ENCODE results near the gene BCL2L14.
A peak's percentile ranks its signal among the peaks of the same experiment; 100 is the strongest.

The BCL2L14 gene

DNA sequence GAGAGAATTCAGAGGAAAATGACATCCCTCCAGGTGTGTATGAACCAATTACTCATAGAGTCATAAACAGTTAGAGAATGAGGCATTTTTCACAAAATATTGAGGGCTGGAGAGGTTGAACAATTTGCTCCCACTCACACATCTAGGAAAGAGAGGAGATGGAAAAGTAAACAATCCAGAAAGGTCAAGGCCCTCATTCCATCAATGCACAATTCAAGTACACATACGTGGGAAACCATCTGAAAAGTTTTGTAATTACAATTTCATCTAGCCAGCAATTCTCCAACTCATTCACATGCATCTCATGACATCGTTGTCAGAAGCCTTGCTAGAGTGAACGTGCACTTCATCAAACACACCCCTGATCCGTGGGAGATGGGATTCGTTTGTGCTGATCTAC is 15.7 kb upstream of the BCL2L14 start:
- DNase-seq (ENCODE audit: low spot score): no peak
- FAIRE-seq: peak; percentile 62

DNA sequence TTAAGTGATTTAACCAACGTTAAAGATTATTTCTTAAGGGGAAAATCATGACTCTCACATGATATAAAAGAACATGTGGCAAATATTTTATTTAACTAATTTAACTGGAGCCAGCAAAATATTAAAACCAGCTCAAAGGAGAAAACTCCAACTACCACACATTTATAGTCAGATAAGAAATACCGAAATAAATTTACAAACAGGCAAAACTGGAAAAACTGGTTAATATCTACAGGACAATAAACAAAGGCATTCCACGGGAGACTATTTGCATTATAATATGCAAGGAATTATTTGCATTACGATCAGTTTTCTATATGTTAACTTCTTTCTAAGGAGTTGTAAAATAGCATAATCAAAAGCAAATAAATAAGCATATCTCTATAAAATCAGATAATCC is 13.8 kb upstream of the BCL2L14 start:
- FAIRE-seq (no peak), DNase-seq (ENCODE audit: low spot score) (no peak)

- FAIRE-seq (no peak), DNase-seq (ENCODE audit: low spot score) (no peak)
Measured at GRCh38 chr12:12064596-12064995, 6.1 kb upstream of the BCL2L14 start.

GRCh38 chr12:12068751-12069150 is 2.0 kb upstream of the BCL2L14 start:
- no peak for FAIRE-seq
- DNase-seq (ENCODE audit: low spot score): no peak

GRCh38 chr12:12069821-12070548 is 754 bp upstream of the BCL2L14 start:
- peak; percentile 13 for FAIRE-seq
- DNase-seq (ENCODE audit: low spot score): no peak

GRCh38 chr12:12072064-12072760 is 1.5 kb downstream of the BCL2L14 start:
- FAIRE-seq (no peak), DNase-seq (ENCODE audit: low spot score) (no peak)

- DNase-seq (ENCODE audit: low spot score) (no peak), FAIRE-seq (no peak)
Measured at GRCh38 chr12:12079291-12079690, 8.6 kb downstream of the BCL2L14 start.

DNA sequence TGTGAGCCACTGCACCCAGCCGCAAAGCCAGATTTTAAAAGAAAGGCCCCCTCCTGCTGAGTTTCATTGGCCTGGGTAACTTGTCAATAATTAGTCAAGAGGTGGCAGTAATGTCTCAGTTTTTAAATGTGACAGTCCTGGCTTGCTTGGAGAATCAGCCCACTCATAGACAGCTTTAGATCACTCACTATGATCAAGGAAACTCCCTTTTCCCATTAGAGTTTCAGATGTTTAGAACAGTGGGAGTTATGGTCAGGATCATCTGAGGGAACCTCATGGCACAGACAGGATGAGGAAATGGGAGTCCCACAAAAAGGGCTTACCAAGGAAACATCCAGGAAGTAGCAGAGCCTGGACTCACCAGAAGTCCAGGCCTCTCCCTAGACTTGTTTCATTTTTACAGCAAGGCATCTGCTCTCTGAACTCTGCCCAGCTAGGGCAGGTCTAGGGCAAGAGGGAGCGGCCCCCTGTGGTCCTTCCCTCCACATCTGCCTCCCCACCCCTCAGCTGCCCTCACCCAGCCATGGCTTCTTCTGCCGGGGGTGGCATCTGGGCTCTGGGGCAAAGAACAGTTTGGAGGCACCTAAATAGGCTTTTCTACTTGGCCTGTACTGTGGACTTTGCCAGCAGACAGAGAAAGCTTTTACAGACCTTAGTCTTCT is 11.2 kb downstream of the BCL2L14 start:
- no peak for DNase-seq (ENCODE audit: low spot score)
- peak; percentile 17 for FAIRE-seq

DNA sequence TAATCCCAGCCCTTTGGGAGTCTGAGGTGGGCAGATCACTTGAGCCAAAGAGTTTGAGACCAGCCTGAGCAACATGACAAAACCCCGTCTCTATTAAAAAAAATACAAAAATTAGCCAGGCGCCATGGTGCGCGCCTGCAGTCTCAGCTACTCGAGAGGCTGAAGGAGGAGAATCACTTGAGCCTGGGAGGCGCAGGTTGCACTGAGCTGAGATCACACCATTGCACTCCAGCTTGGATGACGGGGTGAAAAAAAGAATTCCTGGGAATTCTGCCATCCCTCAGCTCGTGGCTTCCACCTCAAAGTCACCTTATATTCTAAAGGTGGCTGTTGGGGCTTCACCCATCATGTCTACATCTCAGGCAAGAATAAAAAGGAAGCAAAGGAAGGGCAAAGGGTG is 12.9 kb downstream of the BCL2L14 start:
- peak; percentile 72 for FAIRE-seq
- DNase-seq (ENCODE audit: low spot score): no peak

DNA sequence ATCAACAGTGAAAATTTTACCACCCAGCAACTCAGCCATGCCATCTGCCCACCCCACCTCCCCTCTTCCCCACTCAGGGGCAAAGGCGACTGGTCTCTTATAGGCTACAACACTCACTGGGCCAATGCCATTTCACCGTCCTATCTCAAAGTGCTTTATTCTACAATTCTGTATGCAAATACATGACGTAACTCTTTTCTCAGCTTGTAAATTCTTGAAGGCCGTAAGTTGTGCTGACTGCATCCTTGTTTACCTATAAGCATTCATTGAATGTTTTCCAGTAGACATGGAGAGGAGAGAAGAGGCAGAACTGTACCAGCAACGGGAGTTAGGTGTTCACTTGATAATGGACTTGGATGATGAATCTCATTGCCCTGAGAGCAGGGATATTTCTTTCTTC is 15.6 kb downstream of the BCL2L14 start:
- DNase-seq (ENCODE audit: low spot score) (no peak), FAIRE-seq (no peak)

DNA sequence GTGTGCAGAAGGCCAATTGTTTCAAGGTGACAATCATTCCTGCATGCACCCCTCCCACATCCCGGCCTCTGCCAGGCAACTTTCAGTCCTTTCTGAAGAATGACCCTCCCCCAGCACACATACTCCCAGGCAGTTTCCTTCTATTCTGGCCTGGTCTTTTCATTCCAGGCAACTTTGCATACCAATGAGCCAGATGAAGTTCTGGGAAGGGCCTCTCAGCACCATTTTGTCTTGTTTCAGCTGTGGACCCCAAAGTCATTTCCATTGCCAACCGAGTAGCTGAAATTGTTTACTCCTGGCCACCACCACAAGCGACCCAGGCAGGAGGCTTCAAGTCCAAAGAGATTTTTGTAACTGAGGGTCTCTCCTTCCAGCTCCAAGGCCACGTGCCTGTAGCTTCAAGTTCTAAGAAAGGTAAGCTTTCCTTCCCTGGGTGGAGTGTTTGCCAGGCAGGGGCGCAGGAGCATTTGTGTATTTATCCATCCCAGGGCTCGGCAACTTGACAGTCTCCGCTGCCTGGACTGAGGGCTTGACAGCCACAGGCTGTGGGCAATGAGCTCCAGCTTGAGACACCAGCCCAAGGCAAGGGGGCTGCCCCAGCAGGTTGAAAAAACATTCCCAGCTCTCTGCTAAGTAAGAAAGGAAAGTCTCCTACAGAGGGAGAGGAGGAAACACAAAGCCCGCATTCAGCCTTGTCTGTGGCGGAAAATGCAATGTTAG is 16.4 kb downstream of the BCL2L14 start:
- no peak for DNase-seq (ENCODE audit: low spot score)
- FAIRE-seq: no peak

GRCh38 chr12:12087693-12088034 is 16.9 kb downstream of the BCL2L14 start:
- DNase-seq (ENCODE audit: low spot score) (no peak), FAIRE-seq (peak; percentile 59)

DNA sequence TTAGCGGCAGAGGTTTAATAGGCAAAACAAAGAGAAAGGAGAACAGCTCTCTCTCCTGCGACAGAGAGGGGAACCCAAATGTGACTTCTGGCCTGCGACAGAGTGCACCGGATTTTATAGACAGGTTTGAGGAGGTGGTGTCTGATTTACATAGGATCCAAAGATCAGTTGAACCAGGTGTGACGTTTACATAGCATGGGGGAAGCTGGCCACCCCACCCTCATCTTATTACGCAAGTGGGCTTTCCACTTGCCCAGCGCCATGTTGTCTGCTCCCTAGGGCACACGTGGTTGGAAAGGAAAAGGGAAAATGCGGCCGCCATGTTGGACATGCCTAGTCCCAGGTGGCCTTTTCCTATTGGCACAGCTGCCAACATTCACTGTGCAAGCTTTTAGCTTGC is 17.4 kb downstream of the BCL2L14 start:
- FAIRE-seq (no peak), DNase-seq (ENCODE audit: low spot score) (no peak)

GRCh38 chr12:12088761-12089160 is 18.0 kb downstream of the BCL2L14 start:
- FAIRE-seq (peak; percentile 23), DNase-seq (ENCODE audit: low spot score) (no peak)

DNA sequence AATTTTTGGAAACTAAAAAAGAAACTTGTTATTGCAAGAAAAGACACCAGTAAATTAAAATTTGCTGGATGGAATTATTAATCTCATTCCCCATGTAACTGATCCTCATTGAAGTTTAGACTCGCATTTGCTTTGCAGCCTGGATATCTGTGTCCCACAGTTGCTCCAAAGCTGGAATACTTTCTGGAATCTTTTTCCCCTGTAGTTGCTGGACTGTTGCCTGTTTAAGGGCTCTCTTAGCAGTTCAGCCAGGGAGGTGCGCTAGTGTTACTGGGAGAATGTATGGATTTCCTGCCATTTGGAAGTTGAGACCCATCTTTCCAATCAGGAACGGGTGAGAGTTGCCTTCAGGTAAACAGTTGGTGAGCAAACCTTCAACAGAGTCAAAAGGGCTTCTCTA is 20.3 kb downstream of the BCL2L14 start:
- DNase-seq (ENCODE audit: low spot score) (no peak), FAIRE-seq (no peak)

- DNase-seq (ENCODE audit: low spot score) (no peak), FAIRE-seq (peak; percentile 42)
Measured at GRCh38 chr12:12091977-12092663, 21.4 kb downstream of the BCL2L14 start.

DNA sequence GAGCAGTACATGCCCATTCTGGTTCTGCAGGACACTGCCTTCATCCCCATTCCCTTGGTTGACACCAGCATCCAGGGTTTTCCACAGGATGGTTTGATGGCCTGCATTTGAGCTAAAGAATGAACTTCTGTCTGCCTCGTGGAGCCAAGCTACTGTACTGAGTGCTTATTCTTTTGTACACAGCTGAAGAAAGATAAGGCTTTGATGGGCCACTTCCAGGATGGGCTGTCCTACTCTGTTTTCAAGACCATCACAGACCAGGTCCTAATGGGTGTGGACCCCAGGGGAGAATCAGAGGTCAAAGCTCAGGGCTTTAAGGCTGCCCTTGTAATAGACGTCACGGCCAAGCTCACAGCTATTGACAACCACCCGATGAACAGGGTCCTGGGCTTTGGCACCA is 23.7 kb downstream of the BCL2L14 start:
- DNase-seq (ENCODE audit: low spot score): no peak
- FAIRE-seq: no peak

GRCh38 chr12:12095021-12095420 is 24.3 kb downstream of the BCL2L14 start:
- FAIRE-seq: no peak
- no peak for DNase-seq (ENCODE audit: low spot score)

DNA sequence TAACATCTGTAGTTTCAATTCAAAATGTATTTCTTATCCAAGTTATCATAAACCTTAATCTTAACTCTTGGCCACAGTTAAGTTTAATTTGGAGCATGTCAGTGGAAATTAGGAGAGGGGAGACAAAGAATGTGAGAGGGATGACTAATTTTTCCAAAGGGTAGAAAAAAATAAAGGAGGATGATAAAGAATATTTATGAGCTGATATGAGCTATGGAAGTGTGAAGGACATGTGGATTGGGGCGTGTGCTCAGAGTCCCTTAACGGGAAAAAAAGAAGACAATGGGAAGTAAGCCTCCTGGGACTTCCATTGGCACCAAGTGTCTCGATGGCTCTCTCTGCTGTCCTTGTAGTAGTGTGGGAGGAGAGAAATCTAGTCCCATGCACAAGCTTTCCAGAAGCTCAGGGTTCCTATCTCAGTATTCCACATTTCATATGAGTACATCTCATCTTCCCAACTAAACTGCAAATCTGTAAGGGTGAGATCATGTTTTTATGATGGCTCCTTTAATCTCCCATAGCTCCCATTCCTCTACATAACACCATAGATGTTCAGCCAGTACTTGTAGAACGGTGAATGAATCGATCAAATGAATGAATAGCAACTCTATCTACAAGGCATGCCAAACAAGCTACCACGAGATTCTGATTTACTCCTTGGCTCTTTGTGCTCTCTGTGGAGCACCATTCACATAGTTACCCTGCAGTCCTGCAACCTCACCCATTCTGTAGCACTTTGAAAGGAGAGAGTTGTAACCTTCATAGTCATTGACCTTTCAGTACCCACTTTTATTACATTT is 27.4 kb downstream of the BCL2L14 start:
- FAIRE-seq (no peak), DNase-seq (ENCODE audit: low spot score) (no peak)

GRCh38 chr12:12098691-12099015 is 27.9 kb downstream of the BCL2L14 start:
- DNase-seq (ENCODE audit: low spot score): no peak
- no peak for FAIRE-seq

DNA sequence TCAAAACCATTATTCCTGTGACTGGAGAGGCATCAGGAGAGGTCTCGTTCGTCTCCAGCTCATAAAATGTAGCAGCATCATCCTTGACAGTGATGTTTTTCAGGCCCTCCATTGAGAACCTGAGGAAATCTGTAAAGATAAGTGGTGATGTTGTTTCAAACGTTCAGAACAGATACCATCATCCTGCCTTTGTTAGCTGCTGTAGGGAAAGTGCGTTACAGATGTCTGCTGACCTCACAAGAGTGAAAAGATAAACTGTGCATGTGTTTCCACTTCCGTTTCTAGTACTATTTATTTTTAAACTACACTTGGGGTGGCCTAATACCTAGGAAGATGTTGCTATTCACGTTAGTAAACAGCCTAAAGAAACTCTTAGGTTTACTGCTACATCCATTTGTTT is 28.4 kb downstream of the BCL2L14 start:
- DNase-seq (ENCODE audit: low spot score): no peak
- FAIRE-seq: no peak
